ENCODE results near the gene CELF6.

CELF6 gene

GRCh38 chr15:72319985-72320671, at the start of gene CELF6:
CELF6 (minus strand) TSS chr15:72320157; CDS start chr15:72319874, 283 bp downstream.
- DNase-seq (ENCODE audit: low read depth in 2 of 2) = peak; percentile 40 to 49

- no peak for DNase-seq (ENCODE audit: low read depth in 2 of 2)
Observed at GRCh38 chr15:72368899-72369298, 48.9 kb upstream of the CELF6 start.

GRCh38 chr15:72368325-72368724, 48.4 kb upstream of the CELF6 start:
- DNase-seq (ENCODE audit: low read depth in 2 of 2) = no peak

- DNase-seq (ENCODE audit: low read depth in 2 of 2) = no peak
Observed at GRCh38 chr15:72365844-72366243, 45.9 kb upstream of the CELF6 start.

- DNase-seq (ENCODE audit: low read depth in 2 of 2) = no peak
Observed at GRCh38 chr15:72361176-72361575, 41.2 kb upstream of the CELF6 start.

GRCh38 chr15:72358650-72359171, 38.8 kb upstream of the CELF6 start:
- DNase-seq (ENCODE audit: low read depth in 2 of 2) = no peak

- DNase-seq (ENCODE audit: low read depth in 2 of 2) = no peak
Observed at GRCh38 chr15:72358121-72358520, 38.2 kb upstream of the CELF6 start.

GRCh38 chr15:72354496-72354895, 34.5 kb upstream of the CELF6 start:
- no peak for DNase-seq (ENCODE audit: low read depth in 2 of 2)

- DNase-seq (ENCODE audit: low read depth in 2 of 2) = no peak
Observed at GRCh38 chr15:72353266-72353665, 33.3 kb upstream of the CELF6 start.

GRCh38 chr15:72345806-72346205, 25.8 kb upstream of the CELF6 start:
- DNase-seq (ENCODE audit: low read depth in 2 of 2) = no peak

- no peak for DNase-seq (ENCODE audit: low read depth in 2 of 2)
Observed at GRCh38 chr15:72345280-72345679, 25.3 kb upstream of the CELF6 start.

- DNase-seq (ENCODE audit: low read depth in 2 of 2) = no peak
Observed at GRCh38 chr15:72344602-72345001, 24.6 kb upstream of the CELF6 start.

GRCh38 chr15:72342385-72342784, 22.4 kb upstream of the CELF6 start:
- peak in 1 of 2 donors; percentile 16 for DNase-seq (ENCODE audit: low read depth in 2 of 2)

GRCh38 chr15:72341361-72341760, 21.4 kb upstream of the CELF6 start:
- DNase-seq (ENCODE audit: low read depth in 2 of 2) = no peak

GRCh38 chr15:72340366-72340765, 20.4 kb upstream of the CELF6 start:
- no peak for DNase-seq (ENCODE audit: low read depth in 2 of 2)

GRCh38 chr15:72339777-72340177, 19.8 kb upstream of the CELF6 start:
- no peak for DNase-seq (ENCODE audit: low read depth in 2 of 2)

- no peak for DNase-seq (ENCODE audit: low read depth in 2 of 2)
Observed at GRCh38 chr15:72338617-72339321, 18.8 kb upstream of the CELF6 start.

GRCh38 chr15:72338148-72338547, 18.2 kb upstream of the CELF6 start:
- DNase-seq (ENCODE audit: low read depth in 2 of 2) = no peak

GRCh38 chr15:72334842-72335241, 14.9 kb upstream of the CELF6 start:
- no peak for DNase-seq (ENCODE audit: low read depth in 2 of 2)

GRCh38 chr15:72331021-72331420, 11.1 kb upstream of the CELF6 start:
- no peak for DNase-seq (ENCODE audit: low read depth in 2 of 2)

- no peak for DNase-seq (ENCODE audit: low read depth in 2 of 2)
Observed at GRCh38 chr15:72323752-72324151, 3.8 kb upstream of the CELF6 start.

GRCh38 chr15:72319360-72319984, 485 bp downstream of the CELF6 start:
- peak in 1 of 2 donors; percentile 17 for DNase-seq (ENCODE audit: low read depth in 2 of 2)
